ENCODE results near the gene SLX4. TPM values are rescaled to one million over a fixed set of nuclear protein-coding genes. Genes with fewer than 3 reads are reported as not detected.
A peak's percentile ranks its signal among the peaks of the same experiment; 100 is the strongest.

The SLX4 gene
- total RNA-seq, 1 experiment from 2014 or later, result 7.0 TPM

DNA sequence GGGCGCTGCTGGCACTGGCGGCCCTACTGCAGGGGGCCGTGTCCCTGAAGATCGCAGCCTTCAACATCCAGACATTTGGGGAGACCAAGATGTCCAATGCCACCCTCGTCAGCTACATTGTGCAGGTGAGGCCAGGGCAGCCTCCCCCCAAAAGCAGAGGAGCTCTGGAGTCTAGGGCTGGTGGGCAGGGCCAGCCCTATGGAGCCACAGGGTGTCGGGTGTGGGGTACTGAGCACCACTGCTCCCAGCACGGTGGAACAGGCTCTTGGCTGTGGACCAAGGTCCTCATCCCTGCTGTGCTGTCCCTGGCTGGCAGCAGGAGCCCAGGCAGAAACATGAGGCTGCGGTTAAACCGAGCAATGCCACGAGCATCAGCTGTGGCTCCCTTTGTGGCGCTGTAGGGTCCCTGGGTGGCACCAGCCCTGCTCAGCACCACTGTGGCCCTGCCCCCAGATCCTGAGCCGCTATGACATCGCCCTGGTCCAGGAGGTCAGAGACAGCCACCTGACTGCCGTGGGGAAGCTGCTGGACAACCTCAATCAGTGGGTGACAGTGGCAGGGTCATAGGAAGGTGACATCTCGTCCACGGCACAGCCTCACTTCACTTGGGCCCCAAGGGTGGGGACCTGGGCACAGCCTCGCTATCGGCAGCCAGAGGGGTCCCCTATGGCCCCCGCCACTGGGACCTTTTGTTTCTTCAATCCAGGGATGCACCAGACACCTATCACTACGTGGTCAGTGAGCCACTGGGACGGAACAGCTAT lies 44.2 kb upstream of the SLX4 start:
- no TSS peak for BruUV-seq (replicated peaks)
- Histone ChIP-seq H3K79me2 (ENCODE audit: insufficient read depth, low read length) (no peaks in the 10 kb centered on the region; the same call in 1 of the 2 replicates), H3K27ac (ENCODE audit: low read depth, low read length) (peak overlapping the region; percentile 23; the same call in 1 of the 2 replicates), H3K27me3 (ENCODE audit: insufficient read depth, low read length) (no peaks in the 10 kb centered on the region), H3K4me1 (ENCODE audit: control insufficient read depth in 1 of 2, insufficient read depth in 2 of 2, low read length in 2 of 2) (peaks cover 12 to 24% of the 10 kb centered on the region in 2 experiments; a peak in 3 of 4 replicates), H3K4me3 (replicated peaks in 1 of 2; ENCODE audit: low read depth in 1 of 2, low read length in 2 of 2) (no peak overlapping the region), H3K9me2 (ENCODE audit: insufficient read depth) (no peaks in the 10 kb centered on the region), H3K9me3 (ENCODE audit: control insufficient read depth in 1 of 2, insufficient read depth in 1 of 2, low read depth in 1 of 2, low read length in 2 of 2) (no peaks in the 10 kb centered on the region), H3K4me2 (ENCODE audit: low read length) (no peak overlapping the region), H3K36me3 (ENCODE audit: control insufficient read depth in 1 of 2, insufficient read depth in 2 of 2, low read length in 2 of 2) (peaks cover 22 to 43% of the 10 kb centered on the region in 2 experiments), H4K20me1 (ENCODE audit: insufficient read depth) (0 out of 2 replicates have a peak, but pooled peaks cover 3% of the 10 kb centered on the region), H3K9ac (ENCODE audit: low read length) (no peak overlapping the region), H2AFZ (ENCODE audit: low read depth, low read length, poor library complexity, severe bottlenecking) (no peak overlapping the region)
- ATAC-seq (no peak), DNase-seq (ENCODE audit: low read depth, low spot score) (no peak)
- intact Hi-C loops (cut with micrococcal nuclease), result no loop called here
- RAD21 ChIA-PET (ENCODE audit: low non-redundant PET in 1 of 2, low total read pairs in 2 of 2, uncharacterized antibody in 2 of 2, unreplicated experiment in 2 of 2), result no interaction called here
- TF ChIP-seq EZH2phosphoT487 (IDR thresholded peaks at IDR 0.05; ENCODE audit: borderline replicate concordance), result no peak
- TF ChIP-seq TCF7L2 (IDR thresholded peaks at IDR 0.05; ENCODE audit: borderline replicate concordance, extremely low read depth, insufficient read depth, insufficient read length), result no peak
- no peak for TF ChIP-seq EZH2 (IDR thresholded peaks at IDR 0.05)
- no peak for TF ChIP-seq SRF (IDR thresholded peaks at IDR 0.05; ENCODE audit: low read depth)
- TF ChIP-seq JUND (IDR thresholded peaks at IDR 0.05), result no peak
- no peak for TF ChIP-seq YY1 (IDR thresholded peaks at IDR 0.05; ENCODE audit: extremely low read depth, insufficient replicate concordance, low read depth, low read length)
- no peak for TF ChIP-seq ELF1 (IDR thresholded peaks at IDR 0.05; ENCODE audit: borderline replicate concordance, low read depth)
- no peak for TF ChIP-seq FOSL1 (IDR thresholded peaks at IDR 0.05; ENCODE audit: low read depth)
- TF ChIP-seq RAD21 (IDR thresholded peaks at IDR 0.05; ENCODE audit: low read depth), result no peak
- TF ChIP-seq SIN3A (IDR thresholded peaks at IDR 0.05; ENCODE audit: low read depth), result no peak
- no peak for TF ChIP-seq ZBTB33 (IDR thresholded peaks at IDR 0.05; ENCODE audit: extremely low read depth, insufficient replicate concordance, low read length)
- TF ChIP-seq EGR1 (IDR thresholded peaks at IDR 0.05; ENCODE audit: low read depth), result no peak
- TF ChIP-seq, protein P1, sequence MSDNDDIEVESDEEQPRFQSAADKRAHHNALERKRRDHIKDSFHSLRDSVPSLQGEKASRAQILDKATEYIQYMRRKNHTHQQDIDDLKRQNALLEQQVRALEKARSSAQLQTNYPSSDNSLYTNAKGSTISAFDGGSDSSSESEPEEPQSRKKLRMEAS (IDR thresholded peaks at IDR 0.05), result no peak
- CTCF ChIA-PET, result no interaction called here
- POLR2A ChIA-PET, result no interaction called here
